Stimulated activated CD8-positive, alpha-beta memory T cell treated with anti-CD3 and anti-CD28 coated beads, Interleukin-12 subunit alpha, Interleukin-12 subunit beta, amount 100 ng/mL, for 24 hours (primary cell): ENCODE measurements around the gene FBN3.

Experiments
- DNase-seq: peaks from one replicate; pipeline ENCODE4 v3.0.0-alpha.2; 2020; ENCODE audit errors: extremely low read depth

The FBN3 gene

GRCh38 chr19:8148410-8149260 lies 757 bp downstream of the FBN3 start:
- no peak for DNase-seq

DNA sequence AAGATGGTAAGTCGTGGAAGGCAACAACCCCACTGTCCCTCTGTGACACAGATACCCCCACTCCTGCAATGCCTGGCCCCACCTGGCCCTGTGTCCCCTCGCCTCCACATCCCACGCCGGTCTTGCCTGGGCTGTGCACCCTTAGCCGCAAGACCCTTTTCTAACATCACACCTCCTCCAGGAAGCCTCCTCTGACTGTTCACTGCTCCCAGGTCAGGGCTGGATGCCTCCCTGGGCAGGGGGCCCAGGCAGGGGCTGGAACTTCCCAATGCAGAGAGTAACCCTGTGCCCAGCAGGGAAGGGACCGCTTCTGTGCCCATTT lies 1.3 kb downstream of the FBN3 start:
- DNase-seq = no peak

- no peak for DNase-seq
These were observed 1.8 kb downstream of the FBN3 start for GRCh38 chr19:8147582-8147978.

DNA sequence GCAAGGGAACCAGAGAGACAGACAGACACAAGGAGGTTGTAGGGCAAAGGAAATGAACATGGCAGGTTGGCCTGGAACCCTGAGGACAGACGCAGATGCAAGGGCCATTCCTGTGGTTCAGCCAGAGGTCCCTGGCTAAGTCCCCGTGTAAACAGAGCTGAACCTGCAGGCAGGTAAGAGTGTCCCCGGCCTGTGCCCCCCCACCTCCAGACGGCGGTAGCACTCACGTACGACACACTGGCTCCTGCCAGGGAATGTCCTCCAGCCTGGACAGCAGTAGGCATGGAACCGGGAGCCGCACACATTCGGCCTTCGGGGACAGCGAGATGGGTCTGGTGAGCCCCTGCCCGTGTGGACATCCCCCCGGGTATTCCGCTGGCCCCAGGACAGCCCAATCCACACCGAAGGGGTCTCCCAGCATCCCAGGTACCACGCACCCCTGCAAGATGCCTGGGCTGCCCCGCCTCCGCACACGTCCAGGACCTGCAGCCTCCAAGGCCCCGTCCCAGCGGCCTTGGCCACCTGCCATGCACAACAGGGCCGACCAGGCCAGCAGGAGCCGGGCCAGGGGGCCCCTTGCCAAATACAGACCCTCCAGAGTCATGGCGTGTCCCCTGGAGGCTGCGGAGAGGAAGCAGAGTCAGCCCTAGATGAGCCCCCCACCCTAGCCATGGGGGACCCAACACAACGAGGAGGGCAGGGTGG lies 2.4 kb downstream of the FBN3 start:
- DNase-seq = no peak

- no peak for DNase-seq
These were observed 5.0 kb downstream of the FBN3 start for GRCh38 chr19:8144273-8144995.

DNA sequence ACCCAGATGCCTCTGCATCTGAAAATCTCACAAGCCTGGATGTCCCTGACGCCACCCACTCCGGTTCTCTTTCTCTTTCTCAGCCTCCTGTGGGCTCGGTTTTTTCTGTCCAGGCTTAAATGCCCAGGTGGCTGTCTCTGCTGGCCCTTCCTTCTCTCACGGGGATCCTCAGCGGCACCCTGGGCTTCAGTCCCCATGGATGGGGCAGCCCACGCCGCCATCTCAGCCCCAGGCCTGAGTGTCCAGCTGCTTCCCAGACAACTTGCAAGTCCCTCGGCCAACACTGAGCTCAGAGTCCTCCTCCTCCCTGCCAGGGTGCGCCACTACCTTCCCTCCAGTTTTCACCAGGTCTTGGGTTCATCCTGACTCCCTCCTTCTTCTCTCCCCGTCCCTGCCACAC lies 6.4 kb downstream of the FBN3 start:
- no peak for DNase-seq

DNA sequence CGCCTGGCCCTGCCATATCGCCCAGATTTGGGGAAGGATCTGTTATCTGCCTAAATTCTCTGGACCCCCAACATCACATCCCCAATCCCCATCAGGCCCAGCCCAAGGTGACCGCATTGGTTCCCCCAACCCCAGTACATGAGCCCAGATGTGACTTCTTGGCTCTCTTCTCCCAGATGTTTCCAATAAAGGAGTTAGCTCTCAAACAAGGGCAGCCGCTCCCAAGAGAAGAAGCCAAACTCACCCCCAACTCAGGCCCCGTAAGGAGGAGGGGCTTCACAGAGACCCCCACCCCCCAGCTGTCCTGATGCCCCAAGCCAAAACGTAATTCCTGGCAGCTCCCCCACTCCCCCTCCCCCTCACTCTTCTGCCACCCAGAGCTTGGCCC lies 6.9 kb downstream of the FBN3 start:
- DNase-seq = no peak

GRCh38 chr19:8141726-8142512 lies 7.5 kb downstream of the FBN3 start:
- DNase-seq = no peak

GRCh38 chr19:8138201-8138600 lies 11.2 kb downstream of the FBN3 start:
- no peak for DNase-seq

DNA sequence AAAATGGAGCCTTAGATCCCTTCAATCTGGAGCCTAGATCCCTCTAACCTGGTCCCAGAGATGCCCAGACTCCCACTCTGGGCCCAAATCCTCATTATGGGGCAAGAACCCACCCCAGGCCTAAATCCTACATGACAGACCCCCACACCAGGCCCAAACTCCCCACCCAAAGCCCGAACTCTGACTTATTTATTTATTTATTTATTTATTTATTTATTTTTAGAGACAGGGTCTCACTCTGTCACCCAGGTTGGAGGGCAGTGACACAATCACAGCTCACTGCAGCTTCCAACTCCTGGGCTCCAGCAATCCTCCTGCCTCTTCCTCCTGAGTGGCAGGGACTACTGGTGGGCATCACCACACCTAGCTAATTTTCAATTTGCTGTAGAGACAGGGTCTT lies 12.0 kb downstream of the FBN3 start:
- no peak for DNase-seq

DNA sequence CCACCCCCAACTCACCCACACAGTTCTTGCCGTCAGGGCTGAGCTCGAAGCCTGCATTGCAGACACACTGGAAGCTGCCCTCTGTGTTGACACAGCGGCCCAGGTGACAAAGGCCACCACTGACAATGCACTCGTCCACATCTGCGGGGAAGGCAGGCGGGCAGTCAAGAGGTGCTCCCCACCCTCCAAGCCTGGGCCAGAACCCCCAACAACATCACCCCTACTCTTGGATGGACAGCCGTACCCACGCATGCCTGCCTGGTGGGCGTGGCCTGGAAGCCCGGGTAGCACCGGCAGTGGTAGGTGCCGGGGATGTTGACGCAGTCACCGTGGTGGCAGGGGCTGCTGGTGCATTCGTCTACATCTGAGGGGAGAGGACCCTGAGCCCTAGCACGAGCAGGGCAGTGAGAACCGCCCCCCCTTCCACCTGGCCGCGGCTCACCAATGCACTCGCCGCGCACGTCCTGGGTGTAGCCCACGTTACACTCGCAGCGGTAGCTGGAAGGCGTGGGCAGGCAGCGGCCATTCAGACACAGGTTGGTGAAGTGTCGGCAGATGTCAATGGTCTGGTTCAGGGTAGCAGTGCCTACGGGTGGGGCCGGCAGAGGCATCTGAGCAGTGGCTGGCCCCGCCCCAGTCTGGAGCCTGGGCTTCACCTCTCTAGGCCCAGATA lies 13.3 kb downstream of the FBN3 start:
- no peak for DNase-seq

DNA sequence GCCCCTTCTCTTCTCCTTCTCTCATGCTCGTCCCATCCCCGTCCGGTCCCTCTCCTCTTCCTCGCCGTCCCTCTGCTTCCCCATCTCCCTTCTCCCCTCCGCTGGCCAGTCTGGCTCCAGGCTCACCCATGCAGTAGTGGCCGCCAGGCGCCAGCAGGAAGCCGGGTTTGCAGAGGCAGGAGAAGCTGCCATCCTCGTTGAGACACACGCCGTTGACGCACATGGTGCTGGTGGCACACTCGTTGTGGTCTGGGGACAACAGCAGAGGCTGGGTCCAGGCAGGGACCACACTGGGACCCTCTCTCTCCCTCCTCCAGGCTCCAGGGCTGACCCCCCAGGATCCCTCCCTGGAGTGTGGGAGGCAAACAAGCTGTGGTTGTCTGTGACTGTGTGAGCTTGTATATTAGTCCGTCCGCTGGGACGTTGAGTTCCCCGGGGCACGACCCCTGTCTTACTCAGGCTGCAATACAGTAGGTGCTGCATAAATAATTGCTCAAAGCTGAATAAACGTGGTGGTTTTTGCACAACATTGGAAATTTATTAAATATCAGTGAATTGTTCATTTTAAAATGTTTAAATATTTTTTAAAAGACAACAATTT lies 16.4 kb downstream of the FBN3 start:
- DNase-seq = no peak

DNA sequence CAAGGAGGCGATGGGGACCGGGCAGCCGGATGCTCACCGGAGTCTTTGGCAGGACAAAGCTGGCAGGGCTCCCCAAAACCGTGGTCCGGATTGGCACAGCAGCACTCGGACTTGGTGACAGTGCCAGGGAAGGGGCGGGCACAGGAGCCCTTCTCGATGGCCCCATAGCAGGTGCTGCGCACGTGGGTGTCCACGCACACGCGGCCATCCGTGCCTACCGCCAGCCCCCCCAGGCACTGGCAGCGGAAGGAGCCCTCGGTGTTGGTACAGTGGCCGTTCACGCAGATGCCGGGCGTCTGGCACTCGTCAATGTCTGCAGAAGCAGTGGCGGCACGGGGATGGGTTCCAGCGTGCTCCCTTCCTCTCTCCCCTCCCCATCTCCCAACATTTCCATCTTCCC lies 17.9 kb downstream of the FBN3 start:
- DNase-seq = no peak

DNA sequence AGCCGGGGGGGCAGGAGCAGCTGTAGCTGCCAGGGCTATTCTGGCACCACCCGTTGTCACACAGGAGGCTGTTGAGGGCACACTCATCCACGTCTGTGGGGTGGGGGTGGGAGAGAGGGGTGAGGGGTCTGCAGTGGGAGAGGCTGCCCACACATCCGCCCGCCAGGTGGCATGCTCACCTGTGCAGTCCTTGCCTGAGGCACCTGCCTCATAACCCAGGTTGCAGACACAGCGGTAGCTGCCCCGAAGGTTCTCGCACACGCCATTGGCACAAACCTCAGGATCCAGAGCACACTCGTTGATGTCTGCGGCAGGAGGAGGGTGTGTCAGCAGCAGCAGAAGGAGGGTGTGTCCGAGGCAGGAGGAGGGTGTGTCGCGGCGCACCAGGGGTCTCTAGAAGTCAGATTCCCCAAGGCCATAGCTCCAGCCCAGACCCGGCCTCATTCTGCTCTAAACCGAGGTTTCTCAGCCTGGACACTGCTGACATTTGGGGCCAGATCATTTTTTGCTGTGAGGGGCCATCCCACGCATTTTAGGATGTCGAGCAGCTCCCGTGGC lies 20.3 kb downstream of the FBN3 start:
- DNase-seq = no peak

DNA sequence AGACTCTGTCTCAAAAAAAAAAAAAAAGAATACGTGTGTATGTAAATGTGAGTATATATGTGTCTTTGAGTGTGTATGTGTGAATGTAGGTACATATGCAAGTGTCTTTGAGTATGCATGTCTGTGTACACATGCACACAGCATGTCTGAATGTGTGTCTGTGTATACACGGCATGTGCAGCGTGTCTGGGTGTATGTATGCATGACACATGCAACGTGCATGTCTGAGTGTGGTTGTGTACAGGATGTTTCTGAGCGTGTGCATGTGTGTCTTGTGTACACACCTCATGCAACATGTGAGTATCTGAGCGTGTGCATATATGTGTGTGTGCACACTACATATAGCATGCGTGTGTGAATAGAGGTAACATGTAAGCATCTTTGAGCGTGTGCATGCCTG lies 20.8 kb downstream of the FBN3 start:
- no peak for DNase-seq

- DNase-seq = no peak
These were observed 22.1 kb downstream of the FBN3 start for GRCh38 chr19:8127311-8127710.

GRCh38 chr19:8126511-8126910 lies 22.9 kb downstream of the FBN3 start:
- no peak for DNase-seq

- no peak for DNase-seq
These were observed 23.4 kb downstream of the FBN3 start for GRCh38 chr19:8126008-8126407.

GRCh38 chr19:8123683-8124082 lies 25.7 kb downstream of the FBN3 start:
- DNase-seq = no peak

GRCh38 chr19:8120636-8121480 lies 28.5 kb downstream of the FBN3 start:
- no peak for DNase-seq
